GM18873 (cell line): ENCODE results near the gene HORMAD2.

ENCODE experiments used
- ATAC-seq: cut with Tn5 transposase; IDR thresholded peaks from one replicate; pipeline ENCODE4 v1.9.1; 2021; ENCODE audit warnings: mild to moderate bottlenecking, moderate library complexity, moderate number of reproducible peaks; ENCODE audit not compliant: unreplicated experiment, low FRiP score

HORMAD2 gene

GRCh38 chr22:30079952-30080533 lies at the start of gene HORMAD2:
Gene HORMAD2 (plus strand): TSS chr22:30080464. CDS start chr22:30093953, 13,489 bp downstream.
- no peak for ATAC-seq

- no peak for ATAC-seq
Observed at GRCh38 chr22:30031328-30031727, 48.9 kb upstream of the HORMAD2 start.

- ATAC-seq: no peak
Observed at GRCh38 chr22:30031764-30032455, 48.4 kb upstream of the HORMAD2 start.

GRCh38 chr22:30033137-30033536 lies 47.1 kb upstream of the HORMAD2 start:
- no peak for ATAC-seq

- ATAC-seq: no peak
Observed at GRCh38 chr22:30033901-30034300, 46.4 kb upstream of the HORMAD2 start.

- ATAC-seq: no peak
Observed at GRCh38 chr22:30036656-30037055, 43.6 kb upstream of the HORMAD2 start.

GRCh38 chr22:30038219-30038618 lies 42.0 kb upstream of the HORMAD2 start:
- ATAC-seq: no peak

- no peak for ATAC-seq
Observed at GRCh38 chr22:30040499-30041260, 39.6 kb upstream of the HORMAD2 start.

- ATAC-seq: no peak
Observed at GRCh38 chr22:30041475-30041874, 38.8 kb upstream of the HORMAD2 start.

GRCh38 chr22:30041881-30042280 lies 38.4 kb upstream of the HORMAD2 start:
- ATAC-seq: no peak

- no peak for ATAC-seq
Observed at GRCh38 chr22:30043161-30043560, 37.1 kb upstream of the HORMAD2 start.

GRCh38 chr22:30044369-30044768 lies 35.9 kb upstream of the HORMAD2 start:
- ATAC-seq: no peak

- ATAC-seq: no peak
Observed at GRCh38 chr22:30044881-30045493, 35.3 kb upstream of the HORMAD2 start.

- ATAC-seq: no peak
Observed at GRCh38 chr22:30045494-30045887, 34.8 kb upstream of the HORMAD2 start.

GRCh38 chr22:30045901-30046715 lies 34.2 kb upstream of the HORMAD2 start:
- no peak for ATAC-seq

GRCh38 chr22:30046716-30047363 lies 33.4 kb upstream of the HORMAD2 start:
- no peak for ATAC-seq

GRCh38 chr22:30047364-30047738 lies 32.9 kb upstream of the HORMAD2 start:
- ATAC-seq: no peak

GRCh38 chr22:30048681-30049080 lies 31.6 kb upstream of the HORMAD2 start:
- no peak for ATAC-seq

- ATAC-seq: no peak
Observed at GRCh38 chr22:30054067-30054763, 26.0 kb upstream of the HORMAD2 start.
